ENCODE data around the gene NFATC1. TPM values are rescaled to one million over a fixed set of nuclear protein-coding genes. Genes with fewer than 3 reads are reported as not detected.

The NFATC1 gene
- total RNA-seq, 4 donors from 2014 or later: 13.9 to 24.3 (median 16.7) TPM

- no peak for DNase-seq (ENCODE audit: low spot score in 2 of 2)
- no peak overlapping the region for H3K27ac ChIP-seq
- H3K4me3 ChIP-seq: no peak overlapping the region
- H3K36me3 ChIP-seq: peaks cover 22% of the 10 kb centered on the region
- no peaks in the 10 kb centered on the region for H3K4me1 ChIP-seq
- H3K9me3 ChIP-seq: no peaks in the 10 kb centered on the region
- TF ChIP-seq POLR2A (IDR thresholded peaks at IDR 0.05): no peak
- TF ChIP-seq CTCF (IDR thresholded peaks at IDR 0.05): no peak
- no peak for TF ChIP-seq POLR2AphosphoS5 (IDR thresholded peaks at IDR 0.05)
- TF ChIP-seq EP300 (IDR thresholded peaks at IDR 0.05): no peak
- 83% methylated on average over 10 of the region's 14 CpGs for WGBS
- no peaks in the 10 kb centered on the region for H3K27me3 ChIP-seq
Observed at GRCh38 chr18:79429381-79429780, 33.7 kb downstream of the NFATC1 start.

GRCh38 chr18:79429785-79430281 is 34.1 kb downstream of the NFATC1 start:
- H3K9me3 ChIP-seq: no peaks in the 10 kb centered on the region
- peaks cover 26% of the 10 kb centered on the region for H3K36me3 ChIP-seq
- DNase-seq (ENCODE audit: low spot score in 2 of 2): no peak
- no peak overlapping the region for H3K27ac ChIP-seq
- no peak for TF ChIP-seq POLR2A (IDR thresholded peaks at IDR 0.05)
- no peak for TF ChIP-seq POLR2AphosphoS5 (IDR thresholded peaks at IDR 0.05)
- no peak for TF ChIP-seq CTCF (IDR thresholded peaks at IDR 0.05)
- no peak for TF ChIP-seq EP300 (IDR thresholded peaks at IDR 0.05)
- H3K4me3 ChIP-seq: no peak overlapping the region
- H3K27me3 ChIP-seq: no peaks in the 10 kb centered on the region
- no peaks in the 10 kb centered on the region for H3K4me1 ChIP-seq
- 90% methylated on average over 27 of the region's 27 CpGs for WGBS

- WGBS: 93% methylated on average over 15 of the region's 33 CpGs
- Histone ChIP-seq H3K9me3 (no peaks in the 10 kb centered on the region), H3K27me3 (no peaks in the 10 kb centered on the region), H3K4me1 (no peaks in the 10 kb centered on the region), H3K36me3 (peaks cover 32% of the 10 kb centered on the region), H3K4me3 (no peak overlapping the region), H3K27ac (no peak overlapping the region)
- DNase-seq (ENCODE audit: low spot score in 2 of 2): no peak
- TF ChIP-seq POLR2A (IDR thresholded peaks at IDR 0.05) (no peak), CTCF (IDR thresholded peaks at IDR 0.05) (no peak), EP300 (IDR thresholded peaks at IDR 0.05) (no peak), POLR2AphosphoS5 (IDR thresholded peaks at IDR 0.05) (no peak)
Observed at GRCh38 chr18:79432376-79433120, 36.8 kb downstream of the NFATC1 start.

GRCh38 chr18:79433431-79433830 is 37.7 kb downstream of the NFATC1 start:
- H3K4me3 ChIP-seq: no peak overlapping the region
- no peak for TF ChIP-seq POLR2AphosphoS5 (IDR thresholded peaks at IDR 0.05)
- TF ChIP-seq CTCF (IDR thresholded peaks at IDR 0.05): no peak
- TF ChIP-seq EP300 (IDR thresholded peaks at IDR 0.05): no peak
- TF ChIP-seq POLR2A (IDR thresholded peaks at IDR 0.05): no peak
- H3K9me3 ChIP-seq: no peaks in the 10 kb centered on the region
- peaks cover 2% of the 10 kb centered on the region for H3K4me1 ChIP-seq
- 98% methylated on average over 6 of the region's 27 CpGs for WGBS
- no peak for DNase-seq (ENCODE audit: low spot score in 2 of 2)
- peaks cover 36% of the 10 kb centered on the region for H3K36me3 ChIP-seq
- no peak overlapping the region for H3K27ac ChIP-seq
- no peaks in the 10 kb centered on the region for H3K27me3 ChIP-seq

GRCh38 chr18:79434607-79435401 is 39.1 kb downstream of the NFATC1 start:
- Histone ChIP-seq H3K27ac (no peak overlapping the region), H3K27me3 (no peaks in the 10 kb centered on the region), H3K4me1 (peaks cover 6% of the 10 kb centered on the region), H3K4me3 (no peak overlapping the region), H3K36me3 (peaks cover 40% of the 10 kb centered on the region), H3K9me3 (no peaks in the 10 kb centered on the region)
- no peak for TF ChIP-seq EP300 (IDR thresholded peaks at IDR 0.05)
- TF ChIP-seq POLR2A (IDR thresholded peaks at IDR 0.05): no peak
- TF ChIP-seq POLR2AphosphoS5 (IDR thresholded peaks at IDR 0.05): no peak
- TF ChIP-seq CTCF (IDR thresholded peaks at IDR 0.05): no peak
- 84% methylated on average over 31 of the region's 31 CpGs for WGBS
- DNase-seq (ENCODE audit: low spot score in 2 of 2): no peak

All from suprapubic skin (tissue), 4 donors.